ENCODE data around the gene ZNF619. TPM values are rescaled to one million over a fixed set of nuclear protein-coding genes. Genes with fewer than 3 reads are reported as not detected.

The ZNF619 gene
- total RNA-seq, 1 donor from 2014 or later = 7.3 TPM

GRCh38 chr3:40497288-40497687, 20.4 kb downstream of the ZNF619 start:
- Mint-ChIP-seq H3K4me1 (ENCODE audit: unreplicated experiment) (no peaks in the 10 kb centered on the region), H3K27me3 (peaks cover 5% of the 10 kb centered on the region), H3K27ac (no peak overlapping the region), H3K36me3 (no peaks in the 10 kb centered on the region), H3K4me3 (no peak overlapping the region), H3K9me3 (no peaks in the 10 kb centered on the region)
- TF ChIP-seq, protein P1, sequence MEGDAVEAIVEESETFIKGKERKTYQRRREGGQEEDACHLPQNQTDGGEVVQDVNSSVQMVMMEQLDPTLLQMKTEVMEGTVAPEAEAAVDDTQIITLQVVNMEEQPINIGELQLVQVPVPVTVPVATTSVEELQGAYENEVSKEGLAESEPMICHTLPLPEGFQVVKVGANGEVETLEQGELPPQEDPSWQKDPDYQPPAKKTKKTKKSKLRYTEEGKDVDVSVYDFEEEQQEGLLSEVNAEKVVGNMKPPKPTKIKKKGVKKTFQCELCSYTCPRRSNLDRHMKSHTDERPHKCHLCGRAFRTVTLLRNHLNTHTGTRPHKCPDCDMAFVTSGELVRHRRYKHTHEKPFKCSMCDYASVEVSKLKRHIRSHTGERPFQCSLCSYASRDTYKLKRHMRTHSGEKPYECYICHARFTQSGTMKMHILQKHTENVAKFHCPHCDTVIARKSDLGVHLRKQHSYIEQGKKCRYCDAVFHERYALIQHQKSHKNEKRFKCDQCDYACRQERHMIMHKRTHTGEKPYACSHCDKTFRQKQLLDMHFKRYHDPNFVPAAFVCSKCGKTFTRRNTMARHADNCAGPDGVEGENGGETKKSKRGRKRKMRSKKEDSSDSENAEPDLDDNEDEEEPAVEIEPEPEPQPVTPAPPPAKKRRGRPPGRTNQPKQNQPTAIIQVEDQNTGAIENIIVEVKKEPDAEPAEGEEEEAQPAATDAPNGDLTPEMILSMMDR (conservative IDR thresholded peaks at IDR 0.05) = no peak
- DNase-seq (ENCODE audit: extremely low spot score, unreplicated experiment) = no peak

DNA sequence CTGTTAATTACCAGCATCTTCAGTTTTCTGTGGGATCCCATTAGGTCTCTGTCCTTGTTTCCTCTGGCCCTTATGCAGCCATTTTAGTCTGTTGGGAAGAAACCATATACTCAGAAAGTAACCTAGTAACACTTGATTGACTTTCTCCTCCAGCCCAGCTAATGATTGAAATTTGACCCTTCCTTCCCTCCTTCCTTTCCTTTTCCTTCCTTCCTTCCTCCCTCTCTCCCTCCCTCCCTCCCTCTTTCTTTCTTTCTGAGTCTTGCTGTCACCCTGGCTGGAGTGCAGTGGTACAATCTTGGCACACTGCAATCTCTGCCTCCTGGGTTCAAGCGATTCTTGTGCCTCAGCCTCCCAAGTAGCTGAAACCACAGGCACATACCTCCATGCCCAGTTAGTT, 23.0 kb downstream of the ZNF619 start:
- H3K4me1 Mint-ChIP-seq (ENCODE audit: unreplicated experiment) = no peaks in the 10 kb centered on the region
- H3K27me3 Mint-ChIP-seq = peaks cover 9% of the 10 kb centered on the region
- no peaks in the 10 kb centered on the region for H3K36me3 Mint-ChIP-seq
- H3K4me3 Mint-ChIP-seq = no peak overlapping the region
- H3K27ac Mint-ChIP-seq = no peak overlapping the region
- H3K9me3 Mint-ChIP-seq = no peaks in the 10 kb centered on the region
- TF ChIP-seq, protein P1 (conservative IDR thresholded peaks at IDR 0.05) = no peak
- no peak for DNase-seq (ENCODE audit: extremely low spot score, unreplicated experiment)

GRCh38 chr3:40502034-40502433, 25.1 kb downstream of the ZNF619 start:
- peaks cover 12% of the 10 kb centered on the region for H3K4me1 Mint-ChIP-seq (ENCODE audit: unreplicated experiment)
- H3K9me3 Mint-ChIP-seq = no peaks in the 10 kb centered on the region
- DNase-seq (ENCODE audit: extremely low spot score, unreplicated experiment) = no peak
- TF ChIP-seq, protein P1 (conservative IDR thresholded peaks at IDR 0.05) = no peak
- H3K27ac Mint-ChIP-seq = no peak overlapping the region
- H3K4me3 Mint-ChIP-seq = no peak overlapping the region
- H3K27me3 Mint-ChIP-seq = peaks cover 9% of the 10 kb centered on the region
- peaks cover 3% of the 10 kb centered on the region for H3K36me3 Mint-ChIP-seq

GRCh38 chr3:40504636-40505430, 27.9 kb downstream of the ZNF619 start:
- H3K27ac Mint-ChIP-seq = peak overlapping the region; percentile 83
- peaks cover 12% of the 10 kb centered on the region for H3K4me1 Mint-ChIP-seq (ENCODE audit: unreplicated experiment)
- H3K9me3 Mint-ChIP-seq = no peaks in the 10 kb centered on the region
- DNase-seq (ENCODE audit: extremely low spot score, unreplicated experiment) = no peak
- H3K36me3 Mint-ChIP-seq = peaks cover 14% of the 10 kb centered on the region
- peak overlapping the region; percentile 98 for H3K4me3 Mint-ChIP-seq
- H3K27me3 Mint-ChIP-seq = peaks cover 9% of the 10 kb centered on the region
- TF ChIP-seq, protein P1 (conservative IDR thresholded peaks at IDR 0.05) = no peak

DNA sequence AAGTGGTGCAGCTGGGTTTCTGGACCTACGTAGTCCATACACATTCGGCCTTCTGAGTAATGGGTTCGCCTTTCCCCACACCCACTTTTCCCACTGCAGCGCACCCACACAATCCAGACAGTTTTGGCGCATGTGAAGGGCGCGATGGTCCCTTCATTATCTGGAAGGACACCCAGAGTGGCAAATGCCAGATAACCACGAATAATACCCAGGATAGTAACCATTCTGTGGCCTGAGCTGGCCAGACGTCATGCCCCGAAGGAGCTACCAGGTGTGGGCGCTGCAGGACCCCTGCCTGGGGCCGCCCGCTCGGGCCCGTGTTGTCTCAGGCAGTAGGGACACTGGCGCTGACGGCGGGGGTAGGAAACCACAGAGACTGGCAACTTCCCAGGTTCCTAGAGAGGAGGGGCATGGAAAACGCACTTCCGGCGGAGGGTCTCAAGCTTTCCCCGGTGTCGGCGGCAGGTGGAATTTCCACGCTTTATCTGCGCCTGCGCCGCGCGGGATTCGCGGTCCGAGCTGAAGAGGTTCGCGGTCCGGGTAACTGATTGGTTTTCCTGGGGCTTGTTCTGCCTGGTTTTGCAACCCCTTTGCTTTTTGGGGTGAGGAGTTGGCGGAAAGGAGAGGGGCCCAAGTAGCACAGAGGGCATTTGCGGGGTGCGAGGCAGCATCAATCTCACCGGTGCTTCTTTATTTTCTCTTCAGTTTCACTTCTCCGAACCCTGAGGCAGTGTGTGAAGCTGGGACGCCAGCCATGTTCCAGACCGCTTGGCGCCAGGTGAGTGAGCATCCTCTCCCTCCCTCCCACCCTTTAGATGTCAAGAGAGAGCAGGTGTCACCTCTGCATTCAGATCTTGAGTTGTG, 28.9 kb downstream of the ZNF619 start, which contains the start of gene ZNF620:
ZNF620 (plus strand) TSS at position 441 of the 864 bp plus-strand sequence; CDS start at position 755, 314 bp downstream.
- Mint-ChIP-seq H3K9me3 (no peaks in the 10 kb centered on the region), H3K36me3 (peaks cover 21% of the 10 kb centered on the region), H3K4me3 (peak within 1 kb of the TSS; percentile 98), H3K27me3 (peaks cover 4% of the 10 kb centered on the region), H3K27ac (peak within 1 kb of the TSS; percentile 83), H3K4me1 (ENCODE audit: unreplicated experiment) (peaks cover 12% of the 10 kb centered on the region)
- peak; percentile 88 for DNase-seq (ENCODE audit: extremely low spot score, unreplicated experiment)
- TF ChIP-seq, protein P1 (conservative IDR thresholded peaks at IDR 0.05) = peak; percentile 41
